NT2/D1 (cell line): ENCODE data around the gene NVL.

Experiments
- DNase-seq: peaks from one replicate; pipeline ENCODE4 v3.0.0-alpha.2; 2011; ENCODE audit warnings: low read depth, low spot score
- H3K27me3 ChIP-seq: 2 replicates; pipeline ENCODE4 v1.6.0; 2011; ENCODE audit warnings: mild to moderate bottlenecking; ENCODE audit not compliant: insufficient read length, insufficient read depth
- H3K36me3 ChIP-seq: 2 replicates; pipeline ENCODE4 v1.6.1; 2011; ENCODE audit warnings: mild to moderate bottlenecking, low read length, mixed read lengths; ENCODE audit not compliant: insufficient read depth, insufficient read length
- H3K4me1 ChIP-seq: 2 replicates; pipeline ENCODE4 v1.5.1; 2011; ENCODE audit not compliant: insufficient read depth, insufficient read length
- H3K4me3 ChIP-seq: 2 replicates; pipeline ENCODE4 v1.5.1; 2011; ENCODE audit warnings: low read depth; ENCODE audit not compliant: insufficient read length
- H3K9ac ChIP-seq: 2 replicates; pipeline ENCODE4 v1.6.0; 2011; ENCODE audit warnings: low read depth; ENCODE audit not compliant: insufficient read length
- H3K9me3 ChIP-seq: 2 replicates; pipeline ENCODE4 v1.5.1; 2011; ENCODE audit warnings: mild to moderate bottlenecking, low read length; ENCODE audit not compliant: insufficient read depth
- SUZ12 ChIP-seq: IDR thresholded peaks from 2 replicates; pipeline ENCODE4 v1.6.1; 2011; ENCODE audit not compliant: insufficient read length, insufficient read depth; ENCODE audit errors: extremely low read depth
- YY1 ChIP-seq: IDR thresholded peaks from 2 replicates; pipeline ENCODE4 v1.6.1; 2011; ENCODE audit not compliant: insufficient read length, insufficient read depth
- ZNF274 ChIP-seq: IDR thresholded peaks from 2 replicates; pipeline ENCODE4 v1.6.1; 2011; ENCODE audit warnings: mild to moderate bottlenecking, low read depth, low read length

The NVL gene

GRCh38 chr1:224298346-224299330 lies 31.3 kb downstream of the NVL start:
- Histone ChIP-seq H3K27me3 (no peaks in the 10 kb centered on the region), H3K9me3 (no peaks in the 10 kb centered on the region), H3K9ac (no peak overlapping the region), H3K4me3 (no peak overlapping the region), H3K4me1 (no peaks in the 10 kb centered on the region), H3K36me3 (peaks cover 92% of the 10 kb centered on the region)
- no peak for TF ChIP-seq YY1
- no peak for TF ChIP-seq SUZ12
- TF ChIP-seq ZNF274 = no peak
- no peak for DNase-seq

GRCh38 chr1:224294775-224295174 lies 35.2 kb downstream of the NVL start:
- TF ChIP-seq SUZ12 (no peak), YY1 (no peak), ZNF274 (no peak)
- Histone ChIP-seq H3K27me3 (no peaks in the 10 kb centered on the region), H3K4me3 (no peak overlapping the region), H3K9me3 (no peaks in the 10 kb centered on the region), H3K4me1 (no peaks in the 10 kb centered on the region), H3K9ac (no peak overlapping the region), H3K36me3 (peaks cover 82% of the 10 kb centered on the region)
- DNase-seq = no peak

- Histone ChIP-seq H3K9ac (no peak overlapping the region), H3K4me3 (no peak overlapping the region), H3K4me1 (peaks cover 3% of the 10 kb centered on the region), H3K9me3 (no peaks in the 10 kb centered on the region), H3K36me3 (peaks cover 81% of the 10 kb centered on the region), H3K27me3 (no peaks in the 10 kb centered on the region)
- TF ChIP-seq YY1 (no peak), SUZ12 (no peak), ZNF274 (no peak)
- DNase-seq = no peak
Observed at GRCh38 chr1:224292419-224292818, 37.6 kb downstream of the NVL start.

- Histone ChIP-seq H3K9ac (no peak overlapping the region), H3K36me3 (peaks cover 79% of the 10 kb centered on the region), H3K9me3 (no peaks in the 10 kb centered on the region), H3K4me1 (peaks cover 3% of the 10 kb centered on the region), H3K4me3 (no peak overlapping the region), H3K27me3 (no peaks in the 10 kb centered on the region)
- DNase-seq = no peak
- TF ChIP-seq ZNF274 (no peak), YY1 (no peak), SUZ12 (no peak)
Observed at GRCh38 chr1:224289396-224289795, 40.6 kb downstream of the NVL start.

GRCh38 chr1:224287714-224288113 lies 42.3 kb downstream of the NVL start:
- Histone ChIP-seq H3K9ac (no peak overlapping the region), H3K27me3 (no peaks in the 10 kb centered on the region), H3K36me3 (peaks cover 81% of the 10 kb centered on the region), H3K4me3 (no peak overlapping the region), H3K9me3 (no peaks in the 10 kb centered on the region), H3K4me1 (peaks cover 3% of the 10 kb centered on the region)
- peak; percentile 73 for DNase-seq
- TF ChIP-seq YY1 (no peak), SUZ12 (no peak), ZNF274 (no peak)

GRCh38 chr1:224282140-224282539 lies 47.8 kb downstream of the NVL start:
- peaks cover 81% of the 10 kb centered on the region for H3K36me3 ChIP-seq
- no peak for DNase-seq

GRCh38 chr1:224276771-224277487 lies 53.0 kb downstream of the NVL start:
- Histone ChIP-seq H3K9me3 (no peaks in the 10 kb centered on the region), H3K27me3 (no peaks in the 10 kb centered on the region), H3K4me1 (no peaks in the 10 kb centered on the region), H3K9ac (no peak overlapping the region), H3K36me3 (peaks cover 64% of the 10 kb centered on the region), H3K4me3 (no peak overlapping the region)
- TF ChIP-seq ZNF274 (no peak), SUZ12 (no peak), YY1 (no peak)
- DNase-seq = no peak

More at GRCh38 chr1:224282140-224282539, 47.8 kb downstream of the NVL start:
- TF ChIP-seq YY1 (no peak), ZNF274 (no peak), SUZ12 (no peak)
- no peak overlapping the region for H3K4me3 ChIP-seq
- no peak overlapping the region for H3K9ac ChIP-seq
- no peaks in the 10 kb centered on the region for H3K27me3 ChIP-seq
- H3K9me3 ChIP-seq = no peaks in the 10 kb centered on the region
- H3K4me1 ChIP-seq = no peaks in the 10 kb centered on the region
